Activated CD4-positive, alpha-beta T cell treated with anti-CD3 and anti-CD28 coated beads, Interleukin-2, amount 50 U/mL, for 24 hours (primary cell): ENCODE data around the gene TNFRSF6B.

ENCODE experiments used
- DNase-seq, 2 donors: peaks; one replicate each; pipeline ENCODE4 v3.0.0-alpha.2; 2020; ENCODE audit warnings: low read depth in 1 of 2, low spot score in 1 of 2

TNFRSF6B gene

GRCh38 chr20:63685269-63686026 lies 11.0 kb upstream of the TNFRSF6B start:
- DNase-seq = no peak

GRCh38 chr20:63686094-63686491 lies 10.4 kb upstream of the TNFRSF6B start:
- DNase-seq = no peak

DNA sequence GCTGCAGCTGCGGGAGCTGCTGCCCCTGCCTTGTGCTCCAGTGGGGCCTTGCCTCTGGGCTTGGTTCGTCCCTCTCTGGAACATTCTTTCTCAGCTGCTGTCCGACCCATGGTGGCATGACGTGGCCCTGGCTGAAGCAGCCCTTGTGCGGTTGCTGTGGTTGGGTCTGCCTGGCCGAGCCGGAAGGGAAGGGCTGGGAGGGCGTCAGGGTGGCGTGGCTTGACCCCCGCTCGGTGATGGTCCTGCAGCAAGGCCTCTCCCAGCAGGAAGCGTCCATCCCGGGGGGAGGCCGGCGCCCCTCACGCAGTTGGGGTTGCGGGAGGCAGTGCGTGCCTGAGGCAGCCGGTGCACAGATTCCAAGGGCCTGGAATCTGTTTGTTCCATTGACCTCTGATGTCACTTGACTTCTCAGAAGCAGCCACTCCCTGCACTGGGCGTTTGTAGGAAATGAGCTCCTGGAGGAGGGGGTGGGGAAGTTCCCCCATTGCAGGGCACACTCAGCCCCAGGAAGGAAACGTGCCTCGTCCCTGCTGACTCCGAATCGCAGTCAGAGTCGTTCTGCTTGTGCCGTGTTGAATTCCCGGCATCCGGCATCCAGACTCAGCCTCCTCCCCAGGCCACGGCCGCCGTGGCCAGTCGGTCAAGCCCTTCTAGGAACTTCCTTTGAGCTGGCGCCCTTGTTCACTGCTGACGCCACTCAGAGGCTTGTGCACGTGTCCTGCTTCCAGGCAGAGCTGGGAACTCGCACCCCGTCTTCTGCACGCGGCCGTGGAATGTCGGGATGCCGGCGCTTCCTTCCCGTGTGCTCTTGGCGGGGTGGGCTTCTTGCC lies 9.7 kb upstream of the TNFRSF6B start:
- peak; percentile 36 to 49 for DNase-seq

DNA sequence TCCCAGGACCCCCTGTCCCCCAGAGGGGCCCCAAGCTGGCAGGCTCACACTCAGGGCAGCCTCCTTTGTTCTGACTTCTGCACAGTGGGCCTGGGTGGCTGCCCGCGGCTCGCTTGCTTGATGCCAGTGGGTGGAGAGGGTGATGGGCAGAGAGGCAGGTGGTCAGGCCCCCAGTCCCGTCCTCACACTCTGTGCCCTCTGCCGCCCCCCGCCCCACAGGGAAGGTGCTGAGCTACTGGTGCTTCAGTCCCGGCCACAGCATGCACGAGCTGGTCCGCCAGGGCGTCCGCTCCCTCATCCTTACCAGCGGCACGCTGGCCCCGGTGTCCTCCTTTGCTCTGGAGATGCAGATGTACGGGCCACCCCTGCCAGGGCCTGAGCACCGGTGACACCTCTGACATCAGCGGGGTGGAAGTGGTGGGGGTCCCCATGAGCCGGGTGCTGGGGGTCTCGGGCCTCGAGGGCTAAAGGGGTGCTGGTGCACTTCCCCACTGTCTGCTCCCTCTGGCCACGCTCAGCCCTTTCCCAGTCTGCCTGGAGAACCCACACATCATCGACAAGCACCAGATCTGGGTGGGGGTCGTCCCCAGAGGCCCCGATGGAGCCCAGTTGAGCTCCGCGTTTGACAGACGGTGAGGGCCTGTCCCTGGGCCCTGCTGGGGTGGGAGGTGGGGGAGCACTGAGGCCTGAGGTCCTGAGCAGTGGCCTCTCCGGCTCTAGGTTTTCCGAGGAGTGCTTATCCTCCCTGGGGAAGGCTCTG lies 8.9 kb upstream of the TNFRSF6B start:
- no peak for DNase-seq

DNA sequence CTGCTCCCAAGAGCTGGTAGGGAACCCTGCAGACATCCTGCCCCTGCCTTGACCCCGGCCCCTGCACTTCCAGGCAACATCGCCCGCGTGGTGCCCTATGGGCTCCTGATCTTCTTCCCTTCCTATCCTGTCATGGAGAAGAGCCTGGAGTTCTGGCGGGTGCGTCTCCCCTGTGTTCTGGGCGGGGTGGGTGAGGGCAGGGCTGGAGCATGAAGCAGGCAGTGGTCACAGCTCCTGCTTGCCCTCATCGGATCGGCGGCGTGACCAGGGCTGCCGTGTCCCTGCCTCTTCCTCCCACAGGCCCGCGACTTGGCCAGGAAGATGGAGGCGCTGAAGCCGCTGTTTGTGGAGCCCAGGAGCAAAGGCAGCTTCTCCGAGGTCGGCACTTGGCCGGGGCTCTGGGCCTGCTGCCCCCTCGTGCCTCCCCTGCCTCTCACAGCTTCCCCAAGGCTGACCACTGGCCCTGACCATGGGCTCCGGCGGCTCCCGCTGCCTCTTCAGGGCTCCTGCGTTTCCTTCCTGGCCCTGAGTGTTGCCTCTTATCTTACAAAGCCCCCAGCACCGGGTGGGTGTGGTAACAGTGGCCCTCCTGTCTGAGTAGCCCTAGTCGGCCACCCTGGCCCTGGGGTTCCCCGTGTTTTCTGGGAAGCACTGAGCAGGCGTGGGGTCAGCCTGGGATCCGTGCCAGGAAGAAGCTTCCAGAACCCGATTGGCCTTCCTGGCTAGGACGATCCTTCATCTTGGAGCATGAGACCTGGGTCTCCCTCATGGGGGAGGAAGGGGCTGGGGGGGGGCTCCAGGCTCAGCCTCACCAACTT lies 8.0 kb upstream of the TNFRSF6B start:
- DNase-seq = no peak

DNA sequence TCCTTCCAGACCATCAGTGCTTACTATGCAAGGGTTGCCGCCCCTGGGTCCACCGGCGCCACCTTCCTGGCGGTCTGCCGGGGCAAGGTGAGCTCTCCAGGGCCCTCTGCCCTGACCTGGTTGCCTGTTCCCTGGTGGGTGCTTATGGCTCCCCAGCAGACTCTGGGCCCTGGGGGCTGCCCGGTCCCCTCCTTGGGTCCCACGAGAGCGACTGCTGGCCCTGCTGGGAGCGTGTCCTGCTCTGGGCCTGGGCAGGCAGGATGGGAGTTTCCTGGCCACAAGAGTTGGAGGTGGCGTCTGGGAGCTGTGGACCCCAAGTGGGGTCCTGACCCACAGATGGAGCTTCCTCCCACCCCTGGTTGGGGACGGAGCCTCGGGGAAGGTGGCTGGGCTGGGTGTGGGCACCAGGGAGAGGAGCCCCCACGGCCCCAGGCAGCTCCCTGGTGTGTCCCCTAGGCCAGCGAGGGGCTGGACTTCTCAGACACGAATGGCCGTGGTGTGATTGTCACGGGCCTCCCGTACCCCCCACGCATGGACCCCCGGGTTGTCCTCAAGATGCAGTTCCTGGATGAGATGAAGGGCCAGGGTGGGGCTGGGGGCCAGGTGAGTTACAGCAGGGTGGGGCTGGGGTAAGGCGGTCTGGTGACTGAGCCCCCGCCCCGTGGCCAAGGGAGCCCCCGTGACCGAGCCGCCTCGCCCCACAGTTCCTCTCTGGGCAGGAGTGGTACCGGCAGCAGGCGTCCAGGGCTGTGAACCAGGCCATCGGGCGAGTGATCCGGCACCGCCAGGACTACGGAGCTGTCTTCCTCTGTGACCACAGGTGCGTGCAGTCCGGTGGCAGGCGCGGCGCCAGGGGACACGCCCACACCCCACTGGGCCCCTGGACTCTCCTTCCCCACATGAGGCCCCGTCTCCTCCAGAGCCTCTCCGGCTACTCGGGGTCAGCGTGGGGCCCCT lies 7.1 kb upstream of the TNFRSF6B start:
- no peak for DNase-seq

- no peak for DNase-seq
Measured at GRCh38 chr20:63690003-63690897, 6.2 kb upstream of the TNFRSF6B start.

DNA sequence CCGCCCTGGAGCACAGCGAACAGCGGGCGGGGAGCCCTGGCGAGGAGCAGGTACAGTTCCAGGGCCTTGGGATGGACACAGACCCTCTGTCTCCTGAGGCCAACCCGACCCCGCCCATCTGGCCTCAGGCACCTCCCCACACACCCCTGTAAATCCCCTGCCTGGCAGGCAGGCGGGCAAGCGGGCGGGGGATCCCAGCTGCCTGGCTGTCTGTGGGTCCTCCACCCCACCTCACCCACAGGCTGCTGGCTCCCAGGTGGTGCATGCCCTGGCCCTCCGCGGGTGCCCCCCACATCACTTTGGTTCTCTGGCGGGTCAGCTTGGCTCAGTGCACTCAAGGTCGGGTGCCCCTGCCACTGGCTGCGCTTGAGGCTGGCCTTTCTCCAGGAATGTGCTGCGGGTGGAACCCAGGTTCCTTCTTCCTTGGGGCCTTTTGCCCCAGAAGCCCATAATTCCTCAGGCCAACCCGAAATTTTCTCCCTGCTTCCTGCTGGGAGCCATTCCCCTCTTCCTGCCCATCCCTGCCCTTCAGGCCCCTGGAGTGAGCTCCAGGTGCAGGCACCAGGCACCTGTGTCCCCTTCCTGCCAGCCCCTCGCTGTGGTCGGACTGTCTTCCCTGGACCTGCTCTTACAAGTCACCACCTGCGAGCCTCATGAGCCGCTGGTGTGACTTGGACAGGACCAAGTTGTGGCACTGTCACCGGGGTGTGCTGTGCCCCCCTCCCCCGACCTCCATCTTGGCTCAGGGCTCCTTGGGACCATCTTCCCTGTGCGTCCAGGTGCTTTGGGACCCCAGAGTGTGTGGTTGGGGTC lies 5.3 kb upstream of the TNFRSF6B start:
- DNase-seq = no peak

DNA sequence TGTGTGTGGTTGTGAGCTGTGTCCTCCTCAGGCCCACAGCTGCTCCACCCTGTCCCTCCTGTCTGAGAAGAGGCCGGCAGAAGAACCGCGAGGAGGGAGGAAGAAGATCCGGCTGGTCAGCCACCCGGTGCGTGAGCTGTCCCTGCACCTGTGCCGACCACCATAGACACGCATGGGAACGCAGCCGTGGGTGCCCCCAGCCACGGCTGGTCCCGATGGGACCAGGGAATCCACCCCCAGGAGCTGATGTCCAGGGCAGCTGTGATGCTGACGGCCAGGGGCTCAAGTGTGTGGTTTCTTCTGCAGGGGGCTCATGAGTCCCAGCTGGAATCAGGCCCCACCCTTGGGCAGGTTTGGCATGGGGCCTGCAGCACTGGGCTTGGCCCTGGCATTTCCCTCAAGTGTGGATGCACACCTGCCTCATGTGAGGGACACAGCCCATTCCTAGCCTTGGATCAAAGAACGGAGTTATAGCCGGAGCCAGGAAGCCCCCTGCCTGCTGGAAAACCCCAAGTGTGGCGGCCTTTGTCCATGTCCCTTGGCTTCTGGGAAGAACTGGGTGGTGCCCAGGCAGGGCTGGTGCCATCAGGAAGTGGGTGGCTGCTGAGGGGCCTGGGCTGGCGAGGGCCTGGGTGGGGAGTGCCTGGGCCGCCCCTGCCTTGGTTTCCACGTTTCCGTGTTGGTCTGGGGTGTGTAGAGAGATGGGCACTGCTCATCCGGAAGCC lies 4.6 kb upstream of the TNFRSF6B start:
- DNase-seq = no peak

GRCh38 chr20:63692436-63693082 lies 3.9 kb upstream of the TNFRSF6B start:
- DNase-seq = no peak

DNA sequence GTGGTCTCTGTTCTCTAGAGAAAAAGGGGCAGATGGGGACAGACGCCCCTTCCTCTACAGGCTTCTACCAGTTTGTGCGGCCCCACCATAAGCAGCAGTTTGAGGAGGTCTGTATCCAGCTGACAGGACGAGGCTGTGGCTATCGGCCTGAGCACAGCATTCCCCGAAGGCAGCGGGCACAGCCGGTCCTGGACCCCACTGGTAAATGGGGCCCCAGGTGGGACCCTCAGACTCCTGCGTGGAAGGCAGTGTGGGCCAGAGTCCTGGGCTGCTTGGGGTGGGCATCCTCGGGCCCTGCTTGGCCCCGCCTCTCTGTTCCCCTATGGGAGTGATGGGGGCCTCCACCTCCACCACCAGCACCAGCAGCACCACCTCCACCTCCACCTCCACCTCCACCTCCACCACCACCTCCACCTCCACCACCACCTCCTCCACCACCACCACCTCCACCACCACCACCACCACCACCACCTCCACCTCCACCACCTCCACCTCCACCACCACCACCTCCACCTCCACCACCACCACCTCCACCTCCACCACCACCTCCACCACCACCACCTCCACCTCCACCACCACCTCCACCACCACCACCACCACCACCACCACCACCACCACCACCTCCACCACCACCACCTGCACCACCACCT lies 3.2 kb upstream of the TNFRSF6B start:
- DNase-seq = no peak

GRCh38 chr20:63693733-63694583 lies 2.5 kb upstream of the TNFRSF6B start:
- DNase-seq = no peak

DNA sequence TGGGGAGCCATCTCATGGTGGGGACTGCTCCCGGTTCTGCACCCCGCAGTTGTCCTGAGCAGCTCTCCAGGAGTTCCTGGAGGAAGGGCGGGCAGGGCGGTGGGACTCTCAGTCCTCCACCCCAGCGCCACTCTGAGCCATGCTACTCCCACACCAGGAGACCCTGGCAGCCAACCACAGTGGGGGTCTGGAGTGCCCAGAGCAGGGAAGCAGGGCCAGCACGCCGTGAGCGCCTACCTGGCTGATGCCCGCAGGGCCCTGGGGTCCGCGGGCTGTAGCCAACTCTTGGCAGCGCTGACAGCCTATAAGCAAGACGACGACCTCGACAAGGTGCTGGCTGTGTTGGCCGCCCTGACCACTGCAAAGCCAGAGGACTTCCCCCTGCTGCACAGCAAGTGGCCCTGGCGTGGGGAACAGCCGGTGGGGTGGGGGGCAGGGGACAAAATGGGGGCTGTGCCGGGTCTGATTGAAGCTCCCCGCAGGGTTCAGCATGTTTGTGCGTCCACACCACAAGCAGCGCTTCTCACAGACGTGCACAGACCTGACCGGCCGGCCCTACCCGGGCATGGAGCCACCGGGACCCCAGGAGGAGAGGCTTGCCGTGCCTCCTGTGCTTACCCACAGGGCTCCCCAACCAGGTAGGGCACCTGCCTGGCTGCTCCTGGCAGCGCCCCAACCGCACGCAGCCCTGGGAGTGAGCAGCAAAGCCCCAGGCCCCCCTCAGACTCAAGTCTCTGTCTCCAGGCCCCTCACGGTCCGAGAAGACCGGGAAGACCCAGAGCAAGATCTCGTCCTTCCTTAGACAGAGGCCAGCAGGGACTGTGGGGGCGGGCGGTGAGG lies 1.6 kb upstream of the TNFRSF6B start:
- DNase-seq = no peak
